GM10266 (cell line): ENCODE results near the gene APH1A.
"Not testable (repeated sequence)": the region's sequence is repeated elsewhere in the genome, so short reads cannot be mapped to it uniquely, and the experiment has no call there.

Experiments used
- DNase-seq: peaks from one replicate; pipeline ENCODE4 v3.0.0; 2012; ENCODE audit errors: extremely low spot score
- TF ChIP-seq, protein P1 (sequence below): IDR thresholded peaks from 2 replicates; pipeline ENCODE4 v1.5.1; 2012; ENCODE audit warnings: mild to moderate bottlenecking, low read depth; ENCODE audit not compliant: control insufficient read depth, insufficient read depth; ENCODE audit errors: missing control alignments

APH1A gene

GRCh38 chr1:150227228-150227627 lies 41.6 kb downstream of the APH1A start:
- no peak for DNase-seq
- TF ChIP-seq, protein P1, sequence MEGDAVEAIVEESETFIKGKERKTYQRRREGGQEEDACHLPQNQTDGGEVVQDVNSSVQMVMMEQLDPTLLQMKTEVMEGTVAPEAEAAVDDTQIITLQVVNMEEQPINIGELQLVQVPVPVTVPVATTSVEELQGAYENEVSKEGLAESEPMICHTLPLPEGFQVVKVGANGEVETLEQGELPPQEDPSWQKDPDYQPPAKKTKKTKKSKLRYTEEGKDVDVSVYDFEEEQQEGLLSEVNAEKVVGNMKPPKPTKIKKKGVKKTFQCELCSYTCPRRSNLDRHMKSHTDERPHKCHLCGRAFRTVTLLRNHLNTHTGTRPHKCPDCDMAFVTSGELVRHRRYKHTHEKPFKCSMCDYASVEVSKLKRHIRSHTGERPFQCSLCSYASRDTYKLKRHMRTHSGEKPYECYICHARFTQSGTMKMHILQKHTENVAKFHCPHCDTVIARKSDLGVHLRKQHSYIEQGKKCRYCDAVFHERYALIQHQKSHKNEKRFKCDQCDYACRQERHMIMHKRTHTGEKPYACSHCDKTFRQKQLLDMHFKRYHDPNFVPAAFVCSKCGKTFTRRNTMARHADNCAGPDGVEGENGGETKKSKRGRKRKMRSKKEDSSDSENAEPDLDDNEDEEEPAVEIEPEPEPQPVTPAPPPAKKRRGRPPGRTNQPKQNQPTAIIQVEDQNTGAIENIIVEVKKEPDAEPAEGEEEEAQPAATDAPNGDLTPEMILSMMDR, result no peak

GRCh38 chr1:150226486-150226885 lies 42.3 kb downstream of the APH1A start:
- no peak for DNase-seq
- TF ChIP-seq, protein P1, result no peak

- no peak for DNase-seq
- TF ChIP-seq, protein P1, result no peak
Observed at GRCh38 chr1:150225546-150225945, 43.3 kb downstream of the APH1A start.

- no peak for DNase-seq
- TF ChIP-seq, protein P1, result no peak
Observed at GRCh38 chr1:150224983-150225382, 43.8 kb downstream of the APH1A start.

GRCh38 chr1:150221552-150221951 lies 47.3 kb downstream of the APH1A start:
- TF ChIP-seq, protein P1, result peak; percentile 29
- DNase-seq, result no peak

GRCh38 chr1:150215855-150216254 lies 53.0 kb downstream of the APH1A start:
- DNase-seq, result not testable (repeated sequence)
